Central memory CD8-positive, alpha-beta T cell (primary cell): Measurements from ENCODE around the gene EFHC1.

ENCODE experiments used
- ATAC-seq: fragments of 150-1000 bp; cut with Tn5 transposase; replicated peaks from 2 replicates; pipeline ENCODE4 v1.10.0; 2022; ENCODE audit warnings: mild to moderate bottlenecking, moderate FRiP score, moderate number of reproducible peaks; ENCODE audit not compliant: poor library complexity, severe bottlenecking; ENCODE audit errors: extremely low read depth
- DNase-seq, 2 donors: peaks; one replicate each; pipeline ENCODE4 v3.0.0; 2021; ENCODE audit warnings: low spot score in 2 of 2
- H3K27ac Mint-ChIP-seq: one replicate; pipeline ENCODE4 v1.8.0; 2022; ENCODE audit warnings: low read depth, mild to moderate bottlenecking, moderate library complexity, mixed read lengths
- H3K27me3 Mint-ChIP-seq: one replicate; pipeline ENCODE4 v1.8.0; 2022; ENCODE audit warnings: mixed read lengths
- H3K36me3 Mint-ChIP-seq: one replicate; pipeline ENCODE4 v1.8.0; 2022; ENCODE audit warnings: mild to moderate bottlenecking, moderate library complexity, mixed read lengths; ENCODE audit not compliant: insufficient read depth
- H3K4me1 Mint-ChIP-seq: one replicate; pipeline ENCODE4 v1.8.0; 2022; ENCODE audit warnings: mixed read lengths
- H3K4me3 Mint-ChIP-seq: one replicate; pipeline ENCODE4 v1.8.0; 2022; ENCODE audit warnings: mild to moderate bottlenecking, moderate library complexity, mixed read lengths
- H3K9me3 Mint-ChIP-seq: one replicate; pipeline ENCODE4 v1.8.0; 2022; ENCODE audit warnings: mixed read lengths

EFHC1 gene

DNA sequence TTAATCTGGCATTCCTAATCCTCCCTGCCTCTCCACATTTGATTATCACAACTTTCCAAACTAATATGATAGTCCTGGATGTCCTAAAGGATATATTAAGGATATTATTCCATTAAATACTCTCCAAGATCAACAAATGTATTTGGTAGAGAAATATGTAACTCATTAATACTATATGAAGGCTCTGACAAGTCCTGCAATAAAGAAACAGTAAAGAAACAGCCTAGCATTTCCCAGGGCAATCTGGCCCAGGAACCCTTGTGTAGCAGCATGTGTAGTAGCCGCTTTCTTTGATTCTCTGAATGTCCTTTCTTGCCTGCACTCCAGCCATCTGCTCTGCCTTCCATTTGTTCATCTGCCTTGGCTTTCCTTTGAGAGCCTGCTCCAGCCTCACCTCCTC lies 133.0 kb downstream of the EFHC1 start:
- H3K4me3 Mint-ChIP-seq = no peak overlapping the region
- peaks cover 5% of the 10 kb centered on the region for H3K36me3 Mint-ChIP-seq
- DNase-seq = no peak
- no peak overlapping the region for H3K27ac Mint-ChIP-seq
- peaks cover 56% of the 10 kb centered on the region for H3K4me1 Mint-ChIP-seq
- H3K9me3 Mint-ChIP-seq = no peaks in the 10 kb centered on the region
- no peak for ATAC-seq
- no peaks in the 10 kb centered on the region for H3K27me3 Mint-ChIP-seq

DNA sequence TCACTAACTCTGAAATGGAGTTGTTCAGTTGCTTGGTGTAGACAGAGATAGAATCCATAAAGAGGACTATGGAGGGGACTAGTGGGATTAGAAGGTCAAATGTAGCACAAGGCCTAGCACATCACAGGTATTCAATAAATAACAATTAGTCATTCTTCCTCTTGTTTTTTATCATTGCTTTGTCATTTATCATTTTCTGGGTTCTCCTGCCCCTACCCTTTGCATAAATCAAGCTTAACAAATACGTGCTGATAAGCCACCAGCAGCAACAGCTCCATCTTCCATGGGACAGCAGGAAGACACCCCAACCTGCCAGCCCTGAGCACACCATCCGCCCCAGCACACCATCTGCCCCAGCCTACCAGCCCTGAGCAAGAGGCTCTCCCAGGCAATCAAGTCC lies 133.6 kb downstream of the EFHC1 start:
- Mint-ChIP-seq H3K9me3 (no peaks in the 10 kb centered on the region), H3K27me3 (no peaks in the 10 kb centered on the region), H3K4me3 (no peak overlapping the region), H3K36me3 (peaks cover 5% of the 10 kb centered on the region), H3K27ac (no peak overlapping the region), H3K4me1 (peaks cover 58% of the 10 kb centered on the region)
- DNase-seq (no peak), ATAC-seq (no peak)

- H3K4me3 Mint-ChIP-seq = no peak overlapping the region
- no peak for ATAC-seq
- H3K27me3 Mint-ChIP-seq = no peaks in the 10 kb centered on the region
- H3K27ac Mint-ChIP-seq = no peak overlapping the region
- no peaks in the 10 kb centered on the region for H3K9me3 Mint-ChIP-seq
- H3K4me1 Mint-ChIP-seq = peaks cover 60% of the 10 kb centered on the region
- DNase-seq = no peak
- peaks cover 5% of the 10 kb centered on the region for H3K36me3 Mint-ChIP-seq
Measured at GRCh38 chr6:52554684-52555280, 134.6 kb downstream of the EFHC1 start.

DNA sequence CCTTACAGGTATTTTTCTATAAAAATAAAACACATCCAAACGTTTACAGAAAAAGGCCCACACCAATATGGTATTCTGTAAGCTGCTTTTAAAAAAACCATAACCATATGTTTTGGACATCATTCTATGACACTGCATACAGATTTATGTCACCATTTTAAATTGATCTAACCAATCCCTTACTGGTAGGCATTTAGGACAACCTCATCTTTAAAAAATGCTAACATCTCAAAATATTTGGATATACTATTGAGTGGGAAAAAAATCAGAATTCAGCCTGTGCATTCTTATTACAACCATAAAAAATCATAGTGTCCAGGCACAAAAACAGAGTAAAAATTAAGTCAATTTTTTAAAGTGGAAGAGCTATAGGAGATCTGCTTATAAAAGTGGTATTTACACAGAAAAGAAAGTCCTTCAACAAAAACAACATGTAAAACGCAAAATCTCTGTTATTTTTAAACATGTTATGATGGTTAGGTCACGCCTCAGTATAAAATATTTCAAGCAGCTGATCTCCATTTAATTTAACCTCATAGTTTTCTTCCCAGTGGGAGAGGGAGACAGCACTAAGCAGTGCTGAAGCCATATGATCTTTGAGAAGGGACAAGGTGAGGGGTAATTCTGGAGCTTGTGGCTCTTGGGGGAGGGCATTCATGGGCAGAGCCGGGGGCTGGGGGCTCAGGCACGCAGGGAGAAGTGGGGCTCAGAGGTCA lies 135.5 kb downstream of the EFHC1 start:
- Mint-ChIP-seq H3K36me3 (peaks cover 6% of the 10 kb centered on the region), H3K4me3 (no peak overlapping the region), H3K4me1 (peaks cover 57% of the 10 kb centered on the region), H3K9me3 (no peaks in the 10 kb centered on the region), H3K27ac (no peak overlapping the region), H3K27me3 (no peaks in the 10 kb centered on the region)
- no peak for ATAC-seq
- no peak for DNase-seq

GRCh38 chr6:52557389-52558265 lies 137.5 kb downstream of the EFHC1 start:
- DNase-seq (no peak), ATAC-seq (no peak)
- H3K27ac Mint-ChIP-seq = no peak overlapping the region
- H3K4me3 Mint-ChIP-seq = no peak overlapping the region
- no peaks in the 10 kb centered on the region for H3K27me3 Mint-ChIP-seq
- peaks cover 6% of the 10 kb centered on the region for H3K36me3 Mint-ChIP-seq
- no peaks in the 10 kb centered on the region for H3K9me3 Mint-ChIP-seq
- H3K4me1 Mint-ChIP-seq = peaks cover 47% of the 10 kb centered on the region

GRCh38 chr6:52558266-52559000 lies 138.3 kb downstream of the EFHC1 start:
- no peaks in the 10 kb centered on the region for H3K27me3 Mint-ChIP-seq
- H3K9me3 Mint-ChIP-seq = no peaks in the 10 kb centered on the region
- peaks cover 9% of the 10 kb centered on the region for H3K36me3 Mint-ChIP-seq
- no peak overlapping the region for H3K27ac Mint-ChIP-seq
- H3K4me3 Mint-ChIP-seq = no peak overlapping the region
- ATAC-seq = no peak
- peaks cover 39% of the 10 kb centered on the region for H3K4me1 Mint-ChIP-seq
- DNase-seq = no peak

GRCh38 chr6:52560462-52560861 lies 140.3 kb downstream of the EFHC1 start:
- H3K4me1 Mint-ChIP-seq = peaks cover 46% of the 10 kb centered on the region
- H3K9me3 Mint-ChIP-seq = no peaks in the 10 kb centered on the region
- H3K27me3 Mint-ChIP-seq = no peaks in the 10 kb centered on the region
- H3K4me3 Mint-ChIP-seq = no peak overlapping the region
- H3K36me3 Mint-ChIP-seq = peaks cover 10% of the 10 kb centered on the region
- DNase-seq = no peak
- H3K27ac Mint-ChIP-seq = no peak overlapping the region
- no peak for ATAC-seq

DNA sequence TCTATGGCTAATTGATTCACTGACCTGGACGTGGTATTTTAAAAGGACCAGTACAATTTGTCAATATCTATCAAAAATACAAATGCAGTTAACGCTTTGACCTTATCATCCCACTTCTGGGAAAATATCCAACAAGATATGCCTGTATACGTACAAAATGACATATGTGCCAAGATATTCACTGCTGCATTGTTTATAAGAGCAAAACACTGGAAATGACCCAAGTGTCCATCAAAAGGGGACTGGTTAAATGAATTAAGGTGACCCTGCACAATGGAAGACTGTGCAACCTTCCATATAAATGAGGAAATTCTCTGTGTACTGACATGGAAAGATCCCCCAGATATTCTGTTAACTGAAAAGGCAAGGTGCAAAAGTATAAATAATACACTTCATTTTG lies 142.8 kb downstream of the EFHC1 start:
- no peak overlapping the region for H3K27ac Mint-ChIP-seq
- peaks cover 60% of the 10 kb centered on the region for H3K4me1 Mint-ChIP-seq
- no peaks in the 10 kb centered on the region for H3K27me3 Mint-ChIP-seq
- peaks cover 9% of the 10 kb centered on the region for H3K36me3 Mint-ChIP-seq
- ATAC-seq (no peak), DNase-seq (no peak)
- H3K9me3 Mint-ChIP-seq = no peaks in the 10 kb centered on the region
- no peak overlapping the region for H3K4me3 Mint-ChIP-seq

- no peak overlapping the region for H3K4me3 Mint-ChIP-seq
- H3K36me3 Mint-ChIP-seq = peaks cover 10% of the 10 kb centered on the region
- H3K9me3 Mint-ChIP-seq = no peaks in the 10 kb centered on the region
- DNase-seq (no peak), ATAC-seq (no peak)
- no peaks in the 10 kb centered on the region for H3K27me3 Mint-ChIP-seq
- H3K27ac Mint-ChIP-seq = no peak overlapping the region
- H3K4me1 Mint-ChIP-seq = peaks cover 58% of the 10 kb centered on the region
Measured at GRCh38 chr6:52564856-52565255, 144.7 kb downstream of the EFHC1 start.

GRCh38 chr6:52566201-52566600 lies 146.1 kb downstream of the EFHC1 start:
- H3K4me3 Mint-ChIP-seq = no peak overlapping the region
- H3K36me3 Mint-ChIP-seq = peaks cover 7% of the 10 kb centered on the region
- no peak overlapping the region for H3K27ac Mint-ChIP-seq
- DNase-seq (no peak), ATAC-seq (no peak)
- peaks cover 58% of the 10 kb centered on the region for H3K4me1 Mint-ChIP-seq
- no peaks in the 10 kb centered on the region for H3K9me3 Mint-ChIP-seq
- no peaks in the 10 kb centered on the region for H3K27me3 Mint-ChIP-seq

DNA sequence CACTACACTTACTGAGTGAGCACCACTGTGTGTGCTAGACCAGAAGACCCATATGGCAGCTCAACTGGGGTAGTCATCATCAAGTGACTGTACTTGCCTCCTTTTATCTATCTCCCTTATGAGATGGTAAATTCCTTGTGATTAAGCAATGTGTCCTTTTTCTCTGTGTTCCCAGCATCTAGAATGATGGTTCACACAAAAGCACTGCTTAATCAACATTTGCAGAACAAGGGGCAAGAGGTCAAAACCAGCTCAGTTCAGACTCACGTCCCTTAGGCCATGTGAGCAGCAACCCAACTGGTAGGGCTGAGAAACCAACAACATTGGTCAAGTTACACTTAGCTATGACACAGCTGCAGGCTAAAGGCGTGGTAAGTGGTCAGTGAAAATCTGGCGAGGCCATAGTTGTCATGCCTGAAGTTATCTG lies 146.7 kb downstream of the EFHC1 start:
- DNase-seq = no peak
- no peak overlapping the region for H3K4me3 Mint-ChIP-seq
- H3K4me1 Mint-ChIP-seq = peaks cover 64% of the 10 kb centered on the region
- H3K27ac Mint-ChIP-seq = no peak overlapping the region
- no peaks in the 10 kb centered on the region for H3K9me3 Mint-ChIP-seq
- no peak for ATAC-seq
- peaks cover 7% of the 10 kb centered on the region for H3K36me3 Mint-ChIP-seq
- H3K27me3 Mint-ChIP-seq = no peaks in the 10 kb centered on the region

DNA sequence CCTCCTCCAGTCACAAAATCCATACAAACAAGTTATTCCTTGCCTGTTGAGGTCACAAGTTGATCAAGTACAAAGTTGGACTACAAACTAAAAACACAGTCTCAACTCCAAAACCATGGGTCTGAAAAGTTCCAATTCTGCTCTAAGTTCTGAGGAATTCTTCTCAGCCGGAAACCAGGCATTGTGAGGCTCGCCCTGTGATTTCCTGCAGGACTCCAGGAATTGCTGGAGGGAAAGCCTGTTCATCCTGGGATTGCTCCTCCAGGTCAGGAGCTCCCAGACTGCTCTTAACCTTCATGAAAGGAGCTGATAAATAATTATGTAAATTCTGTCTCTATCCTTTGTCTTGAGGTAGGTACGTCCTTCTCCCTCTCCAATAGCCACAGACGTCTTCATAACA lies 148.2 kb downstream of the EFHC1 start:
- no peak for ATAC-seq
- Mint-ChIP-seq H3K27ac (no peak overlapping the region), H3K4me1 (peaks cover 68% of the 10 kb centered on the region), H3K27me3 (no peaks in the 10 kb centered on the region), H3K36me3 (peaks cover 4% of the 10 kb centered on the region), H3K9me3 (no peaks in the 10 kb centered on the region), H3K4me3 (no peak overlapping the region)
- DNase-seq = no peak
